ENCODE results near the gene RSPH9.

RSPH9 gene

GRCh38 chr6:43714311-43715055 is 69.6 kb downstream of the RSPH9 start:
- DNase-seq, result no peak

GRCh38 chr6:43715056-43715788 is 70.4 kb downstream of the RSPH9 start:
- DNase-seq, result no peak

- DNase-seq, result no peak
Observed at GRCh38 chr6:43716099-43716498, 71.3 kb downstream of the RSPH9 start.

GRCh38 chr6:43717389-43717788 is 72.6 kb downstream of the RSPH9 start:
- DNase-seq, result no peak

GRCh38 chr6:43717822-43718221 is 73.0 kb downstream of the RSPH9 start:
- no peak for DNase-seq

GRCh38 chr6:43718387-43719105 is 73.7 kb downstream of the RSPH9 start:
- no peak for DNase-seq

- DNase-seq, result no peak
Observed at GRCh38 chr6:43719511-43719910, 74.7 kb downstream of the RSPH9 start.

GRCh38 chr6:43720999-43721398 is 76.2 kb downstream of the RSPH9 start:
- DNase-seq, result no peak
